NCI-H345 (cell line): ENCODE results near the gene WHRN.

Experiments
- DNase-seq: peaks from one replicate; lab custom pipeline; 2025; lab: John Stamatoyannopoulos, UW

WHRN gene

DNA sequence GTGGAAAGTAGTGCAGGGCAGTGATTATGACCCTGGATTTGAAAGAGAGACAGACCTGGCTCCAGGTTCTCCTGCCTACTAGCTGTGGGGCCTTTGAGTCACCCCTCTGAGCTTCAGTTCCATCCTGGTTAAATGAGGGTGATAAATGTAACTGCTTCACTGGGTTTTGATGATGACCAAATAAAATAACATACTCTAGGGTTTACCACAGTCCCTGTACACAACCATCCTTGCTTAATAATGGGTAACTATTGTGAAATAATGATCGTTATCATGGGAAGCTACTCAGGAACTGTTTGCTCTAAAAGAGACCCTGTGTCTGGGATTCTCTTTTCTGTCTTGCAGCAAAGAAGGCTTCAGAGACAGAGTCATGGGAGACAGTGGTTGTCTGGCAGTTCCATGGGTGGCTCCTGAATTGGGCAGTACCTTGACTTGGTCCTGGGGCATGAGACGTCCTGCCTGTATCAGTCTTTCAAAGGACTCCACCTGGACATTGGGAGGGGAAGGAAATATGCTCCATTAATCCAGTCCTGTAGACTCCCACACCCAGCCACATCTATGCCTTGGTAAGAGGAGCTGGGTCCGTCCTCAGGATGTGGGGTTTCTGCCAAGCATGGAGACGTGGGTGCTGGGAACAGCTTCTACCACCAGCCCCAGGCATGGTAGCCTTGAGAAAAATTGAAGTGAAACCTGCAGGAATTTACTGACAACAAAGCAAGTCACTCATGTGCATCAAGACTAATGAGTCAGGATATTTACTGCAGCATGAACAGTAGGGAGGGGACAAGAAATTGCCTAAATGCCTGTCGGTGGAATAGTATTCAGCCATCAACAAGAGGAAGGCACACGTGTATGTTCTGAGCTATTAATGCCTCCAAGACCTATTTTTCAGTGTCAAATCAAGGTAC lies 140.9 kb downstream of the WHRN start:
- DNase-seq = no peak

DNA sequence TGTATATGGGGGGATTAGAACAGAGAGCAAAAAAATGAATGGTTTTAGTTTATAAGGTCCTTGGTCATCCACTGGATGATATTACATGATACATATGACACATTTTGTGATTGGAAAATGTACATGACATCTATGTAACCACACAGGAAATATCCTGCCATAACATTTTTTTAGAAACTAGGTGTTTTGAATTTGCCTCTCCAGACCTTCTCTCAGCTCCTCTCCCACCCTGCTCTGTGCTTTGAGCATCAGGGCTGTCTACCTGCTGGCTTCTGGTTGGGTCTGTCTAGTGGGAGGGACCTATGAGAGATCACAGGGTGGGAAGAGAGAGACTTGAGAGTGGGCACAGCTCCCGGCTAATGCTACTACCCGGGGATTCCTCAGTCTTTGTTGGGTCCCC lies 141.8 kb downstream of the WHRN start:
- DNase-seq = no peak

DNA sequence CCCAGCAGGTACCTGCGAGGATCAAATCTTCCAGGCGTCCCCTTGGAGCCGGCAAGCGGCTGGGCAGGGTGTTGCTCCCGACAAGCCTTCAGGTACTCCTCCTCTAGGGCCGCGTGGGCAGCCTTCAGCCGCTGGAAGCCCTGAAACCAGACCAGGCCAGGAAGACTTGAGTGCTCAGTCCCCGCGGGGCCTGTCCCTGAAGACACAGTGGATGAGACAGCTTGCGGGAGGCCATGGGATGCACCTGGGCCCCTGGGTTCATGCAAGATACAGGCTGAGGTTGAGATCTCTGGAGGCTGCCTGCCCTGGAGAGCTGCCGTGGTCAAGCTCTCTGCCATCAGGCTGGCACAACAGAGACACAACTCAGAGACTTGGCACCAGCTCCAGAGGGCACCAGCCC lies 142.9 kb downstream of the WHRN start:
- DNase-seq = no peak

DNA sequence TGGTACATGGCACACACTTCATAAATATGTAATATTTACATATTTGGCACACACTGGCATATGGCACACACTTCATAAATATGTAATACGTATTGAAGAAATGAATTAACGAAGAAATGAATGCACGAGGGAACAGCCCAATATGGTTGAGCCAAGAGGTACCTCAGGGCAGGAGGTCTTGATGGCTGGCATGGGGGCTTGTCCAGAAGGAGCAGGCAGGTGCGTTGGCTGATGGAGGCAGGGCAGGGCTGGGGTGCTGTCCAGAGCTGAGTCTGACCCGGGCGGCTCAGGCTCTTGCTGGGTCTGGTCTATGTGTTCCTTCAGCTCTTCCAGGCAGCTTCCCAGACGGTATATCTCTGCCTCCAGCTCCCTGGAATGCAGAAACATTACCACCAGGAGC lies 143.7 kb downstream of the WHRN start:
- DNase-seq = no peak

DNA sequence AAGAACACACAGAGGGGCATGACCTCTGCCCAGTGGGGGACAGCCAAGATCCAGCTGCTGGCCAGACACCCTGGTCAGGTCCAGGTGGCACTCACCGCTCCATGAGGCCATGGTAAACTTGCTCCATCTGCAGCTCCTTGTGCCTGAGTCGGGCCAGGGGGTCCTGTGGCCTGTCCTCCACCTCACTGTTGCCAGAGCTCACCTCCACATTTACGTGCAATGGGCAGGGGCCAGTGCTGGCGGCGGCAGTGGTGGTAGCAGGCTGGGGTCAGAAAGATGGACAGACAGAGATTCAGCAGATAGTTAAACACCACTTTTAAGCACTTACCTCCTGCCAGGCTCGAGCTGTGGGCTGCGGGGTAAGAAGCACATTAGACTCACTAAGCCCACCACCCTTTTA lies 145.5 kb downstream of the WHRN start:
- no peak for DNase-seq

DNA sequence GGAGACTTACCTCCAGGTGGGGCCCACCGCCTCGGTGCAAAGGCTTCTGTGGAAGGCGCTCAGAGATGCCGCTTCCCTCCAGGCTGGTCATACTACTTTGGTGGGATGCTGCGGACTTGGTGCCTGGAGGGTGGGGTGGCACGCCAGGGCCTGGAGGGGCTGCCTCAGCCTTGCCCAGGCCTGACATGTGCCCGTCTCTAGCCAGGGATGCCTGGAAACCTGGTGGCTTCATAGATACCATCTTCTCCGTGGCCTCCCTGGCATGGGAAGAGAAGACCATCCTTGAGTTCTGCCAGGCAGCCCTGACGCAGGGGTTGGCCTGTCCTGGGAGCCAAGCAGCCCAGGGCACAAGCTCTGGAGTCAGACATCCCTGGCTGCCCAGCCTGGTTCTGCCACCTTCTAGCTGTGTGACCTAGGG lies 147.4 kb downstream of the WHRN start:
- DNase-seq = no peak

DNA sequence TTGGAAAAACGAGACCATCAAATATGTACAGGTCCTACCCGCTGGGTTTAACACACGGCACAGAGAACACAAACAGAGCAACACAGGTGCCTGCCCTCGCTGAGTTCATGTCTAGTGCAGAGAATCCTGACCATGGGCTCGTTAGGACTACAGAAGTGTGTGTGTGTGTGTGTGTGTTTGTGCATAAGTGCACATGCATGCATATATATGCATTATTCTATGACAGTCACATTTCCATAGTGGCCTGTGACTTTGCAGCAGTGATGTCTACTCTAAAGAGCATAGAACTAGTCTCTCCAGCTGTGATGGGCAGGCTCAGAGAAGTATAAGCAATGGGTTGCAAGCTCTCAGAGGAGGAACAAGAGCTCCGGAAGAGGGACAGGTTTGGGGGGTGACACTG lies 147.9 kb downstream of the WHRN start:
- no peak for DNase-seq

DNA sequence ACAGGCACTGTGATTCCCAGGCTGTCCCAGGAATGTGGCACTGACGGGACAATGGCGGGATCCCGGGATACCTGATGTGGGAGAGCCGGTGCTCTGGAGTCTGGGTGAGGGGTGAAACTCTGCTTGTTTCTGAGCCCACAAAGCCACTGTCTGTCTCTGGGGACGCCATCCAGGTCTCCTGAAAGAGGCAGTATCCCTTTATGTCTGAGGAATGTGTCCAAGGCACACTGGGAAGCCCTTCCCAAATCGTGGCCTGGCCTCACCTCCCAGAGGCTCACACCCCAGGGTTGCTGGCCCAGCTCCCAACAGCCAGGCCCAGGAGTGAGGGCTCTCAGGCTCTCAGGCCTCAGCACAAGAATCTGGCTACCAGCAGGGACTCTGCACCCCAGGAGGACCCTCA lies 148.5 kb downstream of the WHRN start:
- DNase-seq = no peak

DNA sequence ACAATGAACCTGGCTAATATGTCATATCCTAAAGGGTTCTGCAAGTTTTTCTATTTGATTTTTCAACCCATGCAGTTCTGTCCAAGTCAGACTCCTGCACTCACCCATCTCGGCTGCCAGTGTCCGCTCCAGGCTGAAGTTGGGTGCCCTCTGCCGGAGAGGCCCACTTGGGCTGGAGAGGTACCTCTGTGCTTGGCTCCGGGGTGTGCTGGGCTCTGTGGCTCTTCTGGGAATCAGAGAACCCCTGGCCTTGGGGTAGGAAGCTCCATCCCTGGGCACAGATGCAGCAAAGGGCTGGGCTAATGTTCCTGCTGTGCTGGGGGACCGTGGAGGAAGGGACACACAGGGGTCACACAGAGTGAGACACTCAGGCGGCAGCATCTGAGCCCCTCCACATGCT lies 149.5 kb downstream of the WHRN start:
- no peak for DNase-seq
